Adrenal gland (tissue), 12 donors: Measurements from ENCODE around the gene FEM1A. TPM values are rescaled to one million over a fixed set of nuclear protein-coding genes. Genes with fewer than 3 reads are reported as not detected.
A peak's percentile ranks its signal among the peaks of the same experiment; 100 is the strongest.
"Not testable (repeated sequence)": the region's sequence is repeated elsewhere in the genome, so short reads cannot be mapped to it uniquely, and the experiment has no call there.

Experiments used
- DNase-seq, 7 donors: peaks; one replicate each; pipeline ENCODE4 v3.0.0-alpha.2; 2019 to 2020
- H3K27ac ChIP-seq, 5 donors: fragments of 200-600 bp; sonication (generic) in 4 of 5; 1 replicate in 3 of 5; 2 replicates in 2 of 5; pipeline versions ENCODE4 v1.5.1 to v1.8.0; 2016 to 2020; ENCODE audit warnings: mild to moderate bottlenecking in 1 of 5
- H3K27me3 ChIP-seq: fragments of 200-600 bp; 2 replicates; pipeline ENCODE4 v1.8.0; 2021
- H3K36me3 ChIP-seq, 2 donors: fragments of 200-600 bp; replicated peaks in 1 of 2; 1 replicate in 1 of 2; 2 replicates in 1 of 2; pipeline versions ENCODE4 v1.5.1 to v1.8.0; 2018 to 2022
- H3K4me1 ChIP-seq, 2 donors: fragments of 200-600 bp; replicated peaks in 1 of 2; 1 replicate in 1 of 2; 2 replicates in 1 of 2; pipeline versions ENCODE4 v1.5.1 to v1.8.0; 2018 to 2021
- H3K4me3 ChIP-seq, 4 donors: fragments of 200-600 bp; sonication (generic) in 3 of 4; one replicate each; pipeline ENCODE4 v1.5.1; 2016 to 2018
- H3K9me3 ChIP-seq, 3 donors: fragments of 200-600 bp; sonication (generic) in 1 of 3; replicated peaks in 1 of 3; 1 replicate in 2 of 3; 2 replicates in 1 of 3; pipeline versions ENCODE4 v1.5.1 to v1.8.0; 2016 to 2021
- CTCF ChIP-seq, 6 experiments: fragments of 450-650 bp in 4 of 6; fragments of 200-600 bp in 2 of 6; sonication (generic) in 1 of 6; IDR thresholded peaks; 1 replicate in 5 of 6; 2 replicates in 1 of 6; pipeline versions ENCODE4 v1.5.1 to v1.8.0; 2016 to 2021; ENCODE audit warnings: antibody characterized with exemption in 6 of 6, mild to moderate bottlenecking in 2 of 6, moderate library complexity in 1 of 6
- POLR2A ChIP-seq, 2 donors: fragments of 450-650 bp; IDR thresholded peaks; one replicate each; pipeline ENCODE4 v1.6.1; 2017; ENCODE audit warnings: antibody characterized with exemption in 2 of 2, mild to moderate bottlenecking in 2 of 2, moderate library complexity in 1 of 2
- WGBS, 4 donors: extraction: QIAGEN DNeasy Blood & Tissue Kit in 2 of 4; methylation state at CpG; one replicate each; pipeline versions ENCODE4 v1.1.5 to v1.1.7; 2013 to 2017; 5-methylcytosine and 5-hydroxymethylcytosine counted together
- intact Hi-C, 2 donors: fragments of 100-400 bp; cut with DNase I; formaldehyde crosslinking; loops; one replicate each; pipeline versions ENCODE4 v1.14.1 to v1.15.0; 2022 to 2023
- polyA plus RNA-seq, 3 donors: library from polyadenylated mRNA; stranded (reverse); fragments of 200-250 nt in 2 of 3; fragments of 350-450 nt in 1 of 3; fragmentation: Illumina TruSeq in 1 of 3; extraction: RNeasy Lipid Tissue Mini Kit (QIAGEN cat#74804) in 1 of 3; gene quantifications; one replicate each; pipeline ENCODE4 v1.2.3, GENCODE V29; 2013 to 2014
- total RNA-seq, 9 donors: library from RNA; depleted of rRNA in 4 of 9; stranded (reverse); fragments of >200 nt in 4 of 9; fragments of 120-200 nt in 1 of 9; fragmentation: NEBNext Ultra II Directional in 1 of 9; extraction: Animal tissue kit (Norgen Biotek cat#: 25700) in 1 of 9; gene quantifications; one replicate each; pipeline versions ENCODE4 v1.1.0 to v1.2.4, GENCODE V29; 2013 to 2023
- donor health status: healthy with polysubstance abuse.
- donor health status: Bipolar disorder and iron deficiency.
- donor health status: DM: yes; HTN: yes; CAD: no.
- donor health status: DM: no; HTN: no; CAD: no.
- donor health status: DM: no; HTN: no; CAD: no.
- donor health status: DM: yes; HTN: yes; CAD: no.

The FEM1A gene
- total and polyA plus RNA-seq, 12 donors = 3.6 to 25.8 (median 13.3) TPM

DNA sequence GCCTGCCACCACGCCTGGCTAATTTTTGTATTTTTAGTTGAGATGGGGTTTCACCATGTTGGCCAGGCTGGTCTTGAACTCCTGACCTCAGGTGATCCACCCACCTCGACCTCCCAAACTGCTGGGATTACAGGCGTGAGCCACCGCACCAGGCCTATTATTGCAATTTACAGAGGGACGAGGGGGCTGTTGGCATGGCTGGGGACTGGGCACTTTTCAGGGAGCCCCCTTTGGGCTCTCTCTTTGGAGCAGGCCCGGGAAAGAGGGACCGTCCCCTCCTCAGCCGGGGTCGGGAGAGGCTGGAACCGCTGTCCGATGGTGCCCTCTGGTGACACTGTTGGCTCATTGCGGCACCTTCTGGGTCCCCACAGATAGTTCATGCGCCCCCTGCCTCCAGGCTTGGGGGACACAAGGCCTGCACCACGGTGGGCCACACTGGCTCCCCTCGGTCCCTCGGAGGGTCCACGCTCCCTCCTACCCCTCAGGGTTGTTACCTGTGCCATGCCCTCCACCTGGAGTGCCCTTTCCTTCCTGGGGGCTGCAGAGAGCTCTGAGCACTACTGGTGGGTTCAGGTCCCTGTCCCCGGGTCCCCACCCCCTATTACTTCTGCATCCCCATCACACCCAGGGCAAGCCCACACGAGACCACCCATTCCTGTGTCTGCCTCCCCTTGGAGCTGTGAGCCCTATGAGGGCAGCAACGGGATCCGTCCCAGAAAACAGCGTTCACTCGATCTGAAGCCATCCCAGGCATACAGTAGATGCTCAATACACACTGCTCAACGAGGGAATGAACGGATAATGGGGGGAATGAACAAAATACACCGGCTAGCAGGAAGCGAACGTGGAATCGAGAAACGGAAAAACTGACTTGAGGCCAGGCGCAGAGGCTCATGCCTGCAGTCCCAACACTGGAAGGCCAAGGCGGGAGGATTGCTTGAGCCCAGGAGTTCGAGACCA is 12.5 kb downstream of the FEM1A start:
- DNase-seq = peak in 6 of 7 donors; percentile 44 to 72 (median 60)
- TF ChIP-seq CTCF (IDR thresholded peaks at IDR 0.05) (peak; percentile 41 to 74 (median 67)), POLR2A (IDR thresholded peaks at IDR 0.05) (no peak)
- Histone ChIP-seq H3K36me3 (no peaks in the 10 kb centered on the region), H3K27ac (no peak overlapping the region), H3K9me3 (no peaks in the 10 kb centered on the region), H3K4me1 (no peaks in the 10 kb centered on the region), H3K4me3 (no peak overlapping the region), H3K27me3 (no peaks in the 10 kb centered on the region)
- intact Hi-C loops = loop anchor here (5.0 to 10.0 kb wide), 2 partner anchors 51 to 72 kb away; no protein-coding TSS in a partner anchor
- WGBS, 4 donors = 41 to 73% (median 57%) methylated on average over 15 to 33 of the region's 33 CpGs

DNA sequence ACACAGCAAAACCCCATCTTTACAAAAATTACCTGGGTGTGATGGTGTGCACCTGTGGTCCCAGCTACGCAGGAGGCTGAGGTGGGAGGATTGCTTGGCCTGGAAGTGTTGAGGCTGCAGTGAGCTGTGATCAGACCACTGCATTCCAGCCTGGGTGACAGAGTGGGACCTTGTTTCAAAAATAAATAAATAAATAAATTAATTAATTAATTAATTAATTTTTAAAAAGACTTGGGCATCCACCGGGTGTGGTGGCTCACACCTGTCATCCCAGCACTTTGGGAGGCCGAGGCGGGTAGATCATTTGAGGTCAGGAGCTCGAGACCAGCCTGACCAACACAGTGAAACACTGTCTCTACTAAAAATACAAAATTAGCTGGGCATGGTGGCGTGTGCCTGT is 13.6 kb downstream of the FEM1A start:
- intact Hi-C loops = loop anchor here in 1 of 2 donors (10.0 kb wide), 1 partner anchor 50 kb away; no protein-coding TSS in a partner anchor
- not testable (repeated sequence) for H3K4me1 ChIP-seq, H3K36me3 ChIP-seq, H3K4me3 ChIP-seq, H3K27ac ChIP-seq, H3K27me3 ChIP-seq, H3K9me3 ChIP-seq, DNase-seq
- WGBS, 4 donors = 81 to 95% (median 90%) methylated on average over 6 of the region's 6 CpGs

GRCh38 chr19:4806384-4806783 is 14.8 kb downstream of the FEM1A start:
- intact Hi-C loops = loop anchor here in 1 of 2 donors (10.0 kb wide), 1 partner anchor 48 kb away; no protein-coding TSS in a partner anchor
- WGBS, 4 donors = 70 to 81% (median 79%) methylated on average over 6 of the region's 6 CpGs
- Histone ChIP-seq H3K4me1 (no peaks in the 10 kb centered on the region), H3K36me3 (no peaks in the 10 kb centered on the region), H3K9me3 (no peaks in the 10 kb centered on the region), H3K4me3 (no peak overlapping the region), H3K27ac (no peak overlapping the region), H3K27me3 (no peaks in the 10 kb centered on the region)
- no peak for TF ChIP-seq POLR2A (IDR thresholded peaks at IDR 0.05)
- no peak for TF ChIP-seq CTCF (IDR thresholded peaks at IDR 0.05)
- DNase-seq = no peak

- intact Hi-C loops = loop anchor here in 1 of 2 donors (10.0 kb wide), 1 partner anchor 48 kb away; no protein-coding TSS in a partner anchor
- Histone ChIP-seq H3K36me3 (no peaks in the 10 kb centered on the region), H3K9me3 (no peaks in the 10 kb centered on the region), H3K27me3 (no peaks in the 10 kb centered on the region), H3K4me1 (no peaks in the 10 kb centered on the region), H3K27ac (peak overlapping the region in 3 of 5 donors; percentile 27 to 68 (median 49)), H3K4me3 (no peak overlapping the region)
- 52 to 80% (median 73%) methylated on average over 2 to 6 of the region's 6 CpGs for WGBS, 4 donors
- DNase-seq = peak in 5 of 7 donors; percentile 43 to 65 (median 55)
- TF ChIP-seq POLR2A (IDR thresholded peaks at IDR 0.05) (no peak), CTCF (IDR thresholded peaks at IDR 0.05) (no peak)
These were observed 15.7 kb downstream of the FEM1A start for GRCh38 chr19:4807188-4807587.
